Measurements from ENCODE around the gene CEACAM18.
A peak's percentile ranks its signal among the peaks of the same experiment; 100 is the strongest.

The CEACAM18 gene

DNA sequence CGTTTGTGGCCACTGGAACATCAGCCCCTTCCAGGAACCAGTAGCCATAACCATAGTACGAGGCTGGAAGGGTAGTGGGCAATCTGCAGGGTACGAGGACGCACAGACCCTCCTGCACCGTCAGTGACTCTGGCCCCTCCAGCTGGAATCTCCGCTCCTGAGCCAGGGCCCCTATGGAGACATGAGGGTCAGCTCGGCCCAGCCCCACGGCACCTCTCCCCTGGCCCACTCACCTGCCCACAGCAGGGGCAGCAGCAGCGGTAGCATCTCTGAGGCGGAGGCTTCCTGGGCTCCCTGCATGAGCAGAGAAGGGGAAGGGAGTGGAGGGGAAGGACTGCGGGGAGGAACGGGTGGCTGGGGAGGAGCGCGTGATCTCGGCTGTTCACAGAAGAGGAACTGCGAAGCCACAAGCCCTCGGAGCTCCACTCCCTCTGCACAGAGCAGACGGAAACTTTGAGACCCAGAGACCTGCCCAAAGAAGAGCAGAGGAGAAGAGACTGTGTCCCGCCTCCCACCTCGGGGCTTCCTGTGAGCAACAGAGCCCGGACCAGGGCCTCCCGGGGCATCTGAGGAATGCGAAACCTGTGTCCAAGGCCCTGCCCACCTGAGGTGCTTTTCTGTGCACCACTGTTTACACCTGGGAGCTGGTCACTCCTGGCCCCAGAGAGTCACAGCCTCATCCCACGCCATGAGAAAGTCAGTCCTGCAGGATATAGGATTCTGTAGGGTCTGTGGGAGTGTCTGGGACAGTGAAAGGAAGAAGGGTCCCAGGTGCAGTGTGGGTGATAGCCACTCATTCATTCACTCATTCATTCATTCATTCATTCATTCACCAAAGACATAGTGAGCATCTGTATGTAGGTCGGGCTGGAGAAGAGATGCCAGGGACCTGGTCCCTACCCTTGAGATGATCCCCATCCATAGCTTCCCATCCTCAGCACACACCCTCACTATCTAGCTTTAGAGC is 53.3 kb downstream of the CEACAM18 start, which contains the start of gene SIGLEC6:
SIGLEC6 (minus strand) TSS at position 322 of the 967 bp plus-strand sequence; CDS start at position 300, 22 bp downstream.
- peak; percentile 48 for DNase-seq (ENCODE audit: low spot score)

DNA sequence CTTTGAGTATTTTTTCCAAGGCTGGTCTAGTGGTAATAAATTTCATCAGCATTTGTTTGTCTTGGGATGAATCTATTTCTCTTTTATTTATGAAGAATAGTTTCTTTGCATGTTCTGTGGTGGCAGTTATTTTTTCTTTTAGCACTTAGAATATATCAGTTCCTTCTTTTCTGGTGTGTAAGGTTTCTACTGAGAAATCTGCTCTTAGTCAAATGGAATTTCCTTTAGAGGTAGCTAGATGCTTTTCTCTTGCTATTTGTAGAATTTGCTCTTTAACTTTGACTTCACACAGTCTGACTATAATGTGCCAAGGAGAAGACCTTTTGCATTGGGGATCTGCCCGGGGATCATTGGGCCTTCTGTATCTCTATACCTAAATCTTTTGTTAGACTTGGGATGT is 57.2 kb downstream of the CEACAM18 start:
- no peak for DNase-seq (ENCODE audit: low spot score)

DNA sequence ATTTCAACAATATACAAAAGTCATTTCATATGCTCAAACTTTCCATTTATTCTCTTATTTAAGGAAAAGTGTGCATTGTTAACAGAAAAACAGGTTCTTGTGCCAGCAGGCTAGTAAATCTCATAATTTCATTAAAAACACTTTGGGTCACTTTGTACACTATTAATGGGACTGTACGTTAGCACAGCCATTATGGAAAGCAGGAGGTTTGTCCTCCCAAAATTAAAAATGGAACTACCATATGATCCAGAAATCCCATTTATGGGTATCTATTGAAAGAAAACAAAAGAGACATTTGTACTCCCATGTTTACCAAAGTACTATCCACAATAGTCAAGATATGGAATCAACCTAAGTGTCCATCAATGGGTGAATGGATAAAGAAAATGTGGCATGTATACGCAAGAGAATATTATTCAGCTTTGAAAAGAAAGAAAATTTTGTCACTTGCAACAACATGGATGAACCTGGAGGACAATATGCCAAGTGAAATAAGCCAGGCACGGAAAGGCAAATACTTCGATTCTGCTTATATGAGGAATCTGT is 61.6 kb downstream of the CEACAM18 start:
- DNase-seq (ENCODE audit: low spot score): no peak
